ENCODE data around the gene INSIG1.

Gene INSIG1

DNA sequence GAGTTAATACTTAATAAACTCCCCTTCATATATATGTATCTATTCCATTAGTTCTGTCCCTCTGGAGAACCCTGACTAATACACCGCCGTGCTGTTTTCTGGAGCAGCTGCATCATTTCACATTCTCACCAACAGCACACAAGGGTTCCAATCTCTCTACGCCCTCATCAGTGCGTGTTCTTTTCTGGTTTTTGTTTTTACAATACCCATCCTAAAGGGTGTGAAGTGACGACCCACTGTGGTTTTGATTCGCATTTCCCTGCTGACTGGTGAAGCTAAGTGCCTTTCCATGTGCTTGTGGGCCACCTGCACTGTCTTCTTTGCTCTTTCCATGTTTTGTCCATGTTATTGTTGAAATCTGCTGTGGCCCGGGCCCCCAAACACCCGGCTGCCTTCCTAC, 11.0 kb upstream of the INSIG1 start:
- DNase-seq = no peak

DNA sequence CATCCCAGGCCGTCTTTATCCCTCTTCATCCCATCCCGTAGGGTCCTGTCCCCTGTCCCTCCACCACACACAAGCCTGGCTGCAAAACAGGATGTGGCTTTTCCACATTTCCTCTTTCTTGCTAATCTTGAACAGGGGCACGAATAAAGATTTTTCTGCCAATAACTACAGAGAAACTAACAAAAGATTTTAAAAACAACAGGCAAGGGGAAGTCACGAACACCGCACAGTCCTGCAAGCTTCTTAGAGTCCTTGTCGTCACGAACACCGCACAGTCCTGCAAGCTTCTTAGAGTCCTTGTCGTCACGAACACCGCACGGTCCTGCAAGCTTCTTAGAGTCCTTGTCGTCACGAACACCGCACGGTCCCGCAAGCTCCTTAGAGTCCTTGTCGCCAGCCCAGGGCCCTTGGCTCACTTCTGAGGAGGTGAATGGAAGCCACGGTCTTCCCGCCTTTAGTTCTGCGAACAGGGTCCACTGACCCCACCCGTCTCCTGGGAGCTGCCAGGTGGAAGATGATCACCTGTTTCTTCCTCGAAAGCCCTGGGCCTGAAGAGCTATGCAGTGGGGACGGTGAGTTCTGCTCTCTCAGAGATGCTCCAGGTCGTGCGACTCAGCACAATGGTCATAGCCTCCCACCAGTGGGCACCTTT, 10.3 kb upstream of the INSIG1 start:
- no peak for DNase-seq

GRCh38 chr7:155288055-155288454, 9.6 kb upstream of the INSIG1 start:
- no peak for DNase-seq

DNA sequence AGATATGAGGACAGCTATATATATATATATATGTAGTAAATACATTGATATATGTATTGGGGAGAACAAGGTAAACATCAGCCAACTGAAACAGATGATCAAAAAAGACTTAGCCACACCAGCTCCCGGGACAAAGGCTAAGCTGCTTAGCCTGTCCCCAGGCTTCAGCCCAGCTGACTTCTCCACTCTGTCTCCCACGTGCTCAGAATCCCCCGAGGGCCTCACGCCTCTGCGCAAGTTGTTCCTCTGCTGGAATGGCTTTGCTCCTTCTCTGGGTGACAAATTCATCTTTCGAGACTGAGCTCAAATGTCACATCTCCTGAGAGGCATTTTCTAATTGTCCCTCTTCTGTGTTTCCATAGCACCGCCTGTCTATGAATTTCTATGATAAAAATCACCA, 8.6 kb upstream of the INSIG1 start:
- no peak for DNase-seq

GRCh38 chr7:155289949-155290501, 7.7 kb upstream of the INSIG1 start:
- no peak for DNase-seq

DNA sequence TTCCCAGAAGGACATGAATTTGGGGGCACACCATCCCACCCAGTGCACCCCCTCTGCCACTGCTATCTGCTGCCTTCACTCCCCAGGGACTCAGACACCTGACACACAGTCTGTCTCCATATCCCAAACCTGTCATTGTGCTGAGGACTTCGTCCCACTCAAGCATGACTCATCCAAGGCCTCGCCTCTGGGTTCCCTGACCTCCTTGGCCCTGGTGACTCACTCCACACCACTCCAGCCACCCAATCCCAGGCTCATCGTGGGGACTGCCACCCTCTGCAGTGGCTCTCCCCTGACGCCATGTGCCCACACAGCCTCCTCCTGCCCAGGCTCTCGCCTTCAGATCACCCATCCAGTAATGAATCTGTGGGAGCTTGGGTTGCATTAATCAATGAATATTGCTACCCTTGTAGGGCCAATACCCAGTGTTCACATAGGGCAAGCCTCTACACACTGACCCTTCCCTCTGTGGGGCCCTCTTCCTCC, 6.6 kb upstream of the INSIG1 start:
- DNase-seq = no peak

DNA sequence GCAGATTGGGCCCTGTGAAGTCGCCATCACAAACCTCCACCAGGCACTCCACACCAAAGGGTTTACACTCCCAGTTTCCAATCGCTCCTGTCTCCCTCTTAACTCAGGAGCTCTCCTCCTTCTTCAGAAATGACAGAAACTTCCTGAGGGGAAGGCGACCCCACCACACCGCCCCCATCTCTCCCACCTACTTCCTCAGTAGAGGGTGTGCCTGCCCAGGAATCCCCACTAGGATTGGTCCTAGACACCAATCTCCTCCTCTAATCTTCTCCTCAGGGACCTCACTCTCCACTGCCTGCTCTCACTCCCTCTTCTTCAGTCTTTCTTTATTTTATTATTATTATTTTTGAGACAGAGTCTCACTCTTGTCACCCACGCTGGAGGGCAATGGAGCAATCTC, 5.9 kb upstream of the INSIG1 start:
- no peak for DNase-seq

DNA sequence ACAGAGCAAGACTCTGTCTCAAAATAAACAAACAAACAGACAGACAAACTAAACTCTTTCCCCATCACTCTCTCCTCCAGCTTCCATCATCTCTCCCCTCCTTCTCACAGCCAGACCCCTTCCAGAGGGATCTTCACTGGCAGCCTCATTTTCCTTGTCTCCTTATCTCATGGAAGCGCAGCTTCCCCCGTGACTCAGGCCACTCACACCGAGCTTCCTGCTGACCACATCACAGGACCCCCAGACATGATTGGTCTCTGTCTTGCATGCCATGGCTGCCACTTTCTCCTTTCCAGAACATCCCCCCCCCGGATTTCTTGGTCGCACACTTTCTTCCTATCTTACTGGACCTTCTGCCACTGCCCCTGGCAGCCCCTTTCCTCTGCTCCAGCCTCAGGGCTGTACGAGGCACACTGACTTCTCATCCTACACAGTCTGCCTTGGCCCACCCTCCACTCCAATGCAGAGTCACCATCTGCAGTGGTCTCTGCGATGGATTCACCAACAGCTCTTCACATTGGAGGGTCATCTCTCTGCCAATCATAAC, 4.9 kb upstream of the INSIG1 start:
- no peak for DNase-seq

DNA sequence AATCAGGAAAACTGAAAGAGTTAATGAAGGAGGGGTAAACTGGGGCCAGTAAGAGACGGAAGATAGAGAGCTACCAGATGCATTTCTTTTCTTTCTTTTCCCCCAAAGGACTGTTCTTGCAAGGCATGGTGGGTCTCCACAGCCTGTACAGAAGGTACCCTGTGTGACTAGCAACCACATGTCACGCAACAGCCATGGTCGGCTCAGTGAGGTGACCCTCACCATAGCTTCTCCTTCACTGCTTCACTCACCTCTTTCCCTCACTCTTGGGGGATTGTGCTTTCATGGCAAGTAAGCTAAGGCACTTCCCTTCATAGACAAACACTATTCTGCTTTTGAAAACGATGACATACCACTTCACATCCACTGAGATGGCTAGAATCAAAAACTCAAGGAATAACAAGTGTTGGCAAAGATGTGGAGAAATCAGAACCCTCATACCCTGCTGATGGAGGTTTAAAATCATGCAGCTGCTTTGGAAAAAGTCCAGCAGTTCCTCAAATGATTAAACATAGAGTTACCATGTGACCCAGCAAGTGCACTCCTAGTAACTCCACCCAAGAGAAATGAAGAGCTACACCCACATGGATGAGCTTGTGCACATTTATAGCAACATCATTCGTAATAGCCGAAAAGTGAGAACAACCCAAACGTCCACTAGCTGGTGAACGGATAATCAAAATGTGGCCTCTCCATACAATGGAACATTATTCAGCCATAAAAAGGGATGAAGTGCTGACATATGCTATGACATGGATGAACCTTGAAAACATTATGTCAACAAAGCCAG, 3.8 kb upstream of the INSIG1 start:
- DNase-seq = no peak

- DNase-seq = no peak
Observed at GRCh38 chr7:155294511-155294778, 3.2 kb upstream of the INSIG1 start.

- no peak for DNase-seq
Observed at GRCh38 chr7:155295511-155295910, 2.2 kb upstream of the INSIG1 start.

DNA sequence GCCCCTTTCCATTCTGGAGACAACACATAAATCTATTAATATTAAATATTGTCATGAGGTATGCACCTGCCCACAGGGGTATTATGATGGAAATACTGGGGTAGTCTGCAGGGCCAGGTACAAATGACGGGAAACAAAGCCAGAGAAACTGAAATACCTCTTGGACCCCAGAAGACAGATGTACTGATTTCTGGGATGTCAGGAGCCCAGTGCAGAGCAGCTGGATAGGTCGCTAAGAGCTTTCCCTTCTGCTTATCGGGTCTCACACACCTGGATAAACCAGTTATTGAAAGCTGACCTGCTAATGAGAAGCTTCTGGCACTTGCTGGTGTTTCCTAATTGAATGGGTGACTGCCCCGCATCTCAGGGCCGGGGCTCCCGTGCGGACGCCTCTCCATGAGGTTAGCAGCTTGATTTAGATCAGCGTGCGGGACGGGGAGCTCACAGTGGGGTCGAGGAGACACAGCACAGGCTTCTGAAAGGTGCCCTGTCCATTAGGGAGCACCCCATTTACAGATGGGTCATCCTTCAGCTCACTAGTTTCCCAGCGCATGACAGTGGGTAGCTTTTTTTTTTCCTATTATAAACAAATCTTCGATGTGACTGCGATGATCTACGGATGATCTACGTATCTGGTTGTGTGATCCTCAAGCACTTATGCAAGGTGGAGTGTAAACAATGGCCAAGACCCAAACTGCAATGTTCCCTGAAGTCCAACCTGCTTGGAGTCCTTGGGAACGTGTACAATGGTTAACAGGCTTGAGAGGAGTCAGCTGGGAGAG, 1.5 kb upstream of the INSIG1 start:
- no peak for DNase-seq

DNA sequence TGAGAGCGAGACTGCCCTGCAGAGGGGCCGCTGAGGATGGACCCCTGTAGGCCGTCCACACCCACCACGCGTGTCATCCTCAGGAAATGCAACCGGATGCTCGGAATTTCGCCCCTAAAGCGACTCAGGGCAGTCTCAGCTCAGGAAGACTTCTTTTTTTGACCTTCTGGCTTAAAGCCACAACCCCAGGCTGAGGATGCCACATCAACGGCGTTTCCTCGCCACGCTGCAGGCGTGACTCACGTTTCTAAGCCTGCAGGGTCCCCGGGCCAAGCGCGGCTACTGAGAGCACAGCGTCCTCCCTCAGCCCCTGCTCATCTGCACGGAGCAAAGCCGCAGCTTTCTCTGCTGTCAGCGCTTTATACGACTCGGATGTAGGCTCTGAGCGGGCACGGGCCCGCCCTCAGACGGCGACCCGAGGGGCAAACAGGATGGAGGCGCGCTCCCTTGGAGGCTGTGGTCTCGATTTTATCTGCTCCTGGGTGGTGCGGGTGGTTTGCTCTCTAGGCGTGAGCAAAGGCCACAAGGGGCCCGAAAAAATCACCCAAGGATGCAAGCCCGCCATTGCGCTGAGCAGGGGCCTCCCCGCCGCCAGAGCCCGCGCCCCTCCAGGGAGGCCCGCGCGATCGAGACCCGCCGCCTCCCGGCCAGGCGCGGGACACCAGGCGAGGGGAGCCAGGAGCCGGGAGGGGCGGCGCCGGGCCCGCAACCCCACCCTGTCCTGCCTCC, 726 bp upstream of the INSIG1 start:
- DNase-seq = peak; percentile 81

DNA sequence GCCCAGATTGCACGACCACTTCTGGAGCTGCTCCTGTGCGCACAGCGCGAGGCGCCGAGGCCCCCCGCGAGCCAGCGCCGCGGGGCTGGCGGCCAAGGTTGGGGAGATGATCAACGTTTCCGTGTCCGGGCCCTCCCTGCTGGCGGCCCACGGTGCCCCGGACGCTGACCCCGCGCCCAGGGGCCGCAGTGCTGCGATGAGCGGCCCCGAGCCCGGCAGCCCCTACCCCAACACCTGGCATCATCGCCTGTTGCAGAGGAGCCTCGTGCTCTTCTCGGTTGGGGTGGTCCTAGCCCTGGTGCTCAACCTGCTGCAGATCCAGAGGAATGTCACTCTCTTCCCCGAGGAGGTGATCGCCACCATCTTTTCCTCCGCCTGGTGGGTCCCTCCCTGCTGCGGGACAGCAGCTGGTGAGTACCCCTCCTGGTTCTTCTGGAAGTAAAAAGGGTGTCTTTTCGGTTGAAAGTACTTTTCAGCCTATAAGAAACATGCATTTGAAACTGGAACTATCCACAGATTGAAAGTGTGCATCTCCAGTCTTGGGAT, 683 bp downstream of the INSIG1 start:
- peak; percentile 20 for DNase-seq

DNA sequence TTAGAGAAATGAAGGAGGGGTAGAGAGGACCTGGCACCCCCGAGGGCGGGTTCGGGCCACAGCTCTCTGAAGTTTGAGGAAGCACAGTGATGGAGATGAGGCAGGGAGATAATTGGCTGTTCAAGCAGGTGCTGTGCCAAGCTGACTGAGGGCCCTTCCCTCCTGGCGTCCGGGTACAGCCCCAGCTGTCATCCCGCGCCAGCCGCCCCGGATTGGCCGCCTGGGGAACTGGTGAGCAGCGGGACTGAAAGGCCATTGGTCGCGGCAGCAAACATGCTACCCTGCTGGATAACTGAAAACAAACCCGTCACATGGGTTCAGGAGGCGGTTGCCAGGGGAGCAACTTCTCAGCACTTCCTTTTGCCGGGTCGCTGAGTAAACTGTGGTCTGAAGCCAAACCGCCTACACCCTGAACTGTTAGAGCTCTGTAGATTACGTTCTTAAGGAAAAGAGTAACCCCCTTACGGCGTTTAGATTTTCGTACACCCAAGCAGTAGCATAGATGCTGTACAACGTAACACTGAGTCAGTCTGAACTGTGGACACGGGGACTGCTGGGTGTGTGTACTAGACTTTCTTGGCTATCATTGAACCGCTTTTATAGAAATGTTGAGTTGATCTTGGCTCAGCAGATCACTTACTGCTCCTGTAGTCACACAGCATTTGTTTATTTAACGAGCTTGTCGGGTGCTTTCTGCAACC, 1.3 kb downstream of the INSIG1 start:
- peak; percentile 95 for DNase-seq

GRCh38 chr7:155299535-155300202, 2.0 kb downstream of the INSIG1 start:
- no peak for DNase-seq

GRCh38 chr7:155300641-155301452, 3.2 kb downstream of the INSIG1 start:
- no peak for DNase-seq

- no peak for DNase-seq
Observed at GRCh38 chr7:155303039-155303593, 5.4 kb downstream of the INSIG1 start.

DNA sequence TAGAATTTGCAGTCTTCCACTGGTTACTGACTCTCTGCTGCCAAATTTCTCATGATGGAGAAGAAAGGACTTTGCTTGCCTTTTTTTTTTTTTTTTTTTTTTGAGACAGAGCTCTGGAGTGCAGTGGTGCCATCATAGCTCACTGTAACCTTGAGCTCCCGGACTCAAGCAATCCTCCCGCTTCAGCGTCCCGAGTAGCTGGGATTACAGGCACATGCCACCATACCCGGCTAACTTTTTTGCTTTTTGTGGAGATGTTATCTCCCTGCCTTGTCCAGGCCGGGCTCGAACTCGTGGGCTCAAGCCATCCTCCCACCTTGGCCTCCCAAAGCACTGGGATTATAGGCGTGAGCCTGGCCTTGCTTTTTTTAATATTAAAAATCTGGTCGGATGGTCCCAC, 6.2 kb downstream of the INSIG1 start:
- no peak for DNase-seq
